OCI-LY3 (cell line): Measurements from ENCODE around the gene GPR150.
"Not testable (repeated sequence)": the region's sequence is repeated elsewhere in the genome, so short reads cannot be mapped to it uniquely, and the experiment has no call there.

ENCODE experiments used
- H2AFZ ChIP-seq: fragments of 200-600, 300-600 bp; shearing (Covaris generic); 2 replicates; pipeline ENCODE4 v1.6.0; 2014; ENCODE audit warnings: antibody characterized with exemption, low read depth, low read length
- H3K27ac ChIP-seq: fragments of 200-600, 300-600 bp; sonication (generic); 2 replicates; pipeline ENCODE4 v1.5.1; 2014; ENCODE audit warnings: mild to moderate bottlenecking, low read length, moderate library complexity, mixed read lengths
- H3K27me3 ChIP-seq: fragments of 200-600, 300-600 bp; sonication (generic); 2 replicates; pipeline ENCODE4 v1.6.1; 2014; ENCODE audit warnings: low read depth, low read length, mixed read lengths
- H3K36me3 ChIP-seq: fragments of 200-600, 300-600 bp; sonication (generic); replicated peaks from 2 replicates; pipeline ENCODE3; 2014; ENCODE audit warnings: low read depth, low read length, mixed read lengths
- H3K4me1 ChIP-seq: fragments of 300-600, 200-600 bp; sonication (generic); 2 replicates; pipeline ENCODE4 v1.6.1; 2014; ENCODE audit warnings: low read length, mixed read lengths
- H3K4me2 ChIP-seq: fragments of 200-600, 300-600 bp; sonication (generic); 2 replicates; pipeline ENCODE4 v1.6.1; 2014; ENCODE audit warnings: low read length, mixed read lengths
- H3K4me3 ChIP-seq: fragments of 300-600, 200-600 bp; sonication (generic); 2 replicates; pipeline ENCODE4 v1.5.1; 2014; ENCODE audit warnings: antibody characterized with exemption, mild to moderate bottlenecking, low read length, moderate library complexity
- H3K79me2 ChIP-seq: fragments of 300-600, 200-600 bp; shearing (Covaris generic); 2 replicates; pipeline ENCODE4 v1.6.1; 2014; ENCODE audit warnings: mild to moderate bottlenecking, low read length, mixed read lengths
- H3K9ac ChIP-seq: fragments of 300-600, 200-600 bp; shearing (Covaris generic); 2 replicates; pipeline ENCODE4 v1.6.0; 2014; ENCODE audit warnings: mild to moderate bottlenecking, low read length, moderate library complexity
- H3K9me3 ChIP-seq: fragments of 200-600, 300-600 bp; shearing (Covaris generic); 2 replicates; pipeline ENCODE4 v1.6.1; 2014; ENCODE audit warnings: low read length, mixed read lengths; ENCODE audit not compliant: insufficient read depth
- H4K20me1 ChIP-seq: fragments of 200-600, 300-600 bp; sonication (generic); 2 replicates; pipeline ENCODE4 v1.6.1; 2016; ENCODE audit warnings: low read length, mixed read lengths; ENCODE audit not compliant: insufficient read depth
- CTCF ChIP-seq: fragments of 200-600, 300-600 bp; sonication (generic); IDR thresholded peaks from 2 replicates; pipeline ENCODE4 v1.5.1; 2014; ENCODE audit warnings: antibody characterized with exemption, low read length, low read depth
- EZH2phosphoT487 ChIP-seq: fragments of 200-600 bp; shearing (Covaris generic); IDR thresholded peaks from 2 replicates; pipeline ENCODE4 v1.6.1; 2018; ENCODE audit warnings: antibody characterized with exemption, mixed run types, low read depth

Gene GPR150

GRCh38 chr5:95631991-95632675, 12.2 kb downstream of the GPR150 start:
- TF ChIP-seq EZH2phosphoT487 (no peak), CTCF (no peak)
- peak overlapping the region; percentile 20; the same call in 1 of the 2 replicates for H3K4me2 ChIP-seq
- no peak overlapping the region for H3K9ac ChIP-seq
- no peaks in the 10 kb centered on the region for H3K36me3 ChIP-seq
- H2AFZ ChIP-seq: peak overlapping the region; percentile 77
- peaks cover 7% of the 10 kb centered on the region for H3K4me1 ChIP-seq
- no peaks in the 10 kb centered on the region for H3K9me3 ChIP-seq
- no peak overlapping the region for H3K27ac ChIP-seq
- H3K27me3 ChIP-seq: no peaks in the 10 kb centered on the region
- H4K20me1 ChIP-seq: no peaks in the 10 kb centered on the region
- no peaks in the 10 kb centered on the region for H3K79me2 ChIP-seq
- no peak overlapping the region for H3K4me3 ChIP-seq

- not testable (repeated sequence) for H3K4me2 ChIP-seq, H4K20me1 ChIP-seq, H3K27ac ChIP-seq, H3K4me3 ChIP-seq, H3K79me2 ChIP-seq, H3K4me1 ChIP-seq, H3K9ac ChIP-seq, H2AFZ ChIP-seq, H3K9me3 ChIP-seq, H3K27me3 ChIP-seq, H3K36me3 ChIP-seq
These were observed 13.1 kb downstream of the GPR150 start for GRCh38 chr5:95632942-95633341.

DNA sequence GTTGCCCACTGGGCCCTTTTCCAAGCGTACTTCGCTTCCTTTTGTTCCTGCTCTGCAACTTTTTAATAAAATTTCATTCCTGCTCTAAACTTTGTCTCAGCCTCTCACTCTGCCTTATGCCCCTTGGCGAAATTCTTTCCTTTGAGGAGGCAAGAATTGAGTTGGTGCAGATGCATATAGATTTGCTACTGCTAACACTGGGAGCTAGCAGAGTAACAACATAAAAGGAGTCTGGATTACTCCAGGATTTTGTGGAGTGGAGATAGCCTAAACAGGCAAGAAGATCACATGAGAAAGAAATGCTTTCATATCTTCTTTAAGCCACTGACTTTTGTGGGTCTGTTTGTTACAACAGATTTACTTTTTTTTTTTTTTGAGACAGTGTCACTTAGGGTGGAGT, 13.8 kb downstream of the GPR150 start:
- no peaks in the 10 kb centered on the region for H3K27me3 ChIP-seq
- H3K4me2 ChIP-seq: no peak overlapping the region
- no peaks in the 10 kb centered on the region for H3K79me2 ChIP-seq
- no peak overlapping the region for H3K27ac ChIP-seq
- H3K4me1 ChIP-seq: peaks cover 7% of the 10 kb centered on the region
- no peak overlapping the region for H3K4me3 ChIP-seq
- no peak overlapping the region for H3K9ac ChIP-seq
- no peaks in the 10 kb centered on the region for H3K9me3 ChIP-seq
- no peaks in the 10 kb centered on the region for H4K20me1 ChIP-seq
- no peaks in the 10 kb centered on the region for H3K36me3 ChIP-seq
- no peak overlapping the region for H2AFZ ChIP-seq
- TF ChIP-seq EZH2phosphoT487: no peak
- no peak for TF ChIP-seq CTCF

DNA sequence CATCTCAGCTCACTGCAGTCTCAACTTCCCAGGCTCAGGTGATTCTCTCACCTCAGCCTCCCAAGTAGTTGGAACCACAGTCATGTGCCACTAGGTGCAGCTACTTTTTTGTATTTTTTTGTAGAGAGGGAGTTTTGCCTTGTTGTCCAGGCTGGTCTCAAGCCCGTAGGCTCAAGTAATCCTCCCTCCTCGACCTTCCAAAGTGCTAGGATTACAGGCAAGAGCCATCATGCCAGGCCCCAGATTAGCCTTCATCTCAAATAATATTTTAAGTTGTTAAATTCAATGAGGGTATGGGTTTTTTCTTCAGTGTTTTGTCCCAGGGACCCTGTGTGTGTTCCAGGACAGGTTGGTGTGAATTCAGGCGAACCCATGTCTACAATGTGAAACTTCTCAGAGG, 14.2 kb downstream of the GPR150 start:
- TF ChIP-seq EZH2phosphoT487 (no peak), CTCF (no peak)
- Histone ChIP-seq H3K9ac (no peak overlapping the region), H3K27ac (no peak overlapping the region), H2AFZ (no peak overlapping the region), H3K4me3 (no peak overlapping the region), H3K36me3 (no peaks in the 10 kb centered on the region), H3K4me1 (peaks cover 7% of the 10 kb centered on the region), H4K20me1 (no peaks in the 10 kb centered on the region), H3K79me2 (no peaks in the 10 kb centered on the region), H3K4me2 (no peak overlapping the region), H3K9me3 (no peaks in the 10 kb centered on the region), H3K27me3 (no peaks in the 10 kb centered on the region)
